Measurements from ENCODE around the gene UGT2A1. TPM values are rescaled to one million over a fixed set of nuclear protein-coding genes. Genes with fewer than 3 reads are reported as not detected.

UGT2A1 gene
- total and polyA plus RNA-seq, 2 of the 4 experiments (the other 2 are of a cell fraction): not detected

- H3K4me2 ChIP-seq (ENCODE audit: low read depth, low read length): no peak overlapping the region
- dilution Hi-C loops (cut with HindIII; ENCODE audit: low sequenced_read_pairs, unreplicated experiment) (no loop called here), intact Hi-C loops (cut with micrococcal nuclease) (no loop called here), in situ Hi-C loops (cut with MboI; ENCODE audit: low sequenced_read_pairs) (no loop called here)
- no TSS peak for BruUV-seq (replicated peaks)
- H3K4ac ChIP-seq (ENCODE audit: low read depth, low read length): no peak overlapping the region
- no peaks in the 10 kb centered on the region for H3K36me3 ChIP-seq (ENCODE audit: control insufficient read depth, insufficient read depth, low read length)
- WGBS, 2 experiments (ENCODE audit: extremely low coverage in 2 of 2, insufficient read length in 1 of 2): no CpG with 5 or more reads among the region's 2 CpGs
- no peak overlapping the region for H3K56ac ChIP-seq (ENCODE audit: extremely low read depth, insufficient read depth, low read length)
- TF ChIP-seq SMC3 (IDR thresholded peaks at IDR 0.05; ENCODE audit: low read depth, low read length): no peak
- no peak for TF ChIP-seq MAFK (IDR thresholded peaks at IDR 0.05; ENCODE audit: low read depth, low read length)
- TF ChIP-seq BHLHE40 (IDR thresholded peaks at IDR 0.05; ENCODE audit: low read depth, low read length): no peak
- TF ChIP-seq RCOR1 (IDR thresholded peaks at IDR 0.05; ENCODE audit: insufficient replicate concordance, low read length): no peak
- no peak for TF ChIP-seq CTCF (conservative IDR thresholded peaks at IDR 0.05; ENCODE audit: low read depth, low read length)
- no peak for TF ChIP-seq MAZ (IDR thresholded peaks at IDR 0.05; ENCODE audit: borderline replicate concordance, low read depth, low read length)
- TF ChIP-seq POLR2A (IDR thresholded peaks at IDR 0.05; ENCODE audit: low read depth, low read length): no peak
- no peak for TF ChIP-seq CEBPB (IDR thresholded peaks at IDR 0.05; ENCODE audit: low read depth, low read length)
- H3K9me1 ChIP-seq (ENCODE audit: insufficient read depth, low read length): no peaks in the 10 kb centered on the region
- H4K91ac ChIP-seq (ENCODE audit: insufficient read depth, low read depth, low read length): no peak overlapping the region
- POLR2A ChIA-PET (ENCODE audit: unreplicated experiment): no interaction called here
- H2BK20ac ChIP-seq (ENCODE audit: low read depth, low read length): no peak overlapping the region
- H3K23ac ChIP-seq (ENCODE audit: low read depth, low read length): no peak overlapping the region
- H3K18ac ChIP-seq (ENCODE audit: low read depth, low read length): no peak overlapping the region
- H2AK9ac ChIP-seq (replicated peaks; ENCODE audit: low read depth, low read length, poor library complexity): no peak overlapping the region
- H2AK5ac ChIP-seq (ENCODE audit: low read depth, low read length): no peak overlapping the region
- no peaks in the 10 kb centered on the region for H3K4me1 ChIP-seq (ENCODE audit: control insufficient read depth, insufficient read depth, low read length)
- no peak overlapping the region for H3K4me3 ChIP-seq (ENCODE audit: insufficient read depth, low read depth, low read length)
- H3K79me1 ChIP-seq (ENCODE audit: low read depth in 1 of 2, low read length in 2 of 2): no peaks in the 10 kb centered on the region
- no peak overlapping the region for H2BK5ac ChIP-seq (ENCODE audit: low read depth, low read length, poor library complexity, severe bottlenecking)
- H3K27me3 ChIP-seq (ENCODE audit: control insufficient read depth, insufficient read depth, low read length): no peaks in the 10 kb centered on the region
- no peak overlapping the region for H3K9ac ChIP-seq (ENCODE audit: low read depth, low read length)
- H3K27ac ChIP-seq (ENCODE audit: insufficient read depth, low read length): no peak overlapping the region
- ATAC-seq (ENCODE audit: low read depth) (no peak), DNase-seq (no peak)
- H3K14ac ChIP-seq (replicated peaks; ENCODE audit: low read depth, low read length): no peak overlapping the region
- no peak overlapping the region for H4K8ac ChIP-seq (ENCODE audit: low read depth in 2 of 2, low read length in 2 of 2)
- H2BK15ac ChIP-seq (ENCODE audit: low read depth, low read length): no peak overlapping the region
- no peaks in the 10 kb centered on the region for H4K20me1 ChIP-seq (ENCODE audit: insufficient read depth, low read length)
- H3K9me3 ChIP-seq (ENCODE audit: control insufficient read depth, insufficient read depth, low read length): no peaks in the 10 kb centered on the region
- no peak overlapping the region for H2AFZ ChIP-seq (replicated peaks; ENCODE audit: low read length, poor library complexity)
- CTCF ChIA-PET: interaction anchor here (0.6 kb wide), 1 partner anchor 9 kb away, joined by 3 read pairs; no protein-coding TSS in a partner anchor
- H2BK120ac ChIP-seq (ENCODE audit: low read depth, low read length): no peak overlapping the region
- H4K5ac ChIP-seq (ENCODE audit: low read depth, low read length): no peak overlapping the region
Observed at GRCh38 chr4:69563424-69563823, 89.6 kb downstream of the UGT2A1 start.
